GM19099 (cell line): ENCODE data around the gene RHEBL1.

Source experiments
- POLR2A ChIP-seq: IDR thresholded peaks from 3 replicates; pipeline ENCODE4 v1.6.1; 2011; ENCODE audit warnings: low read depth; ENCODE audit not compliant: insufficient read length; ENCODE audit errors: extremely low read depth

RHEBL1 gene, protein sequence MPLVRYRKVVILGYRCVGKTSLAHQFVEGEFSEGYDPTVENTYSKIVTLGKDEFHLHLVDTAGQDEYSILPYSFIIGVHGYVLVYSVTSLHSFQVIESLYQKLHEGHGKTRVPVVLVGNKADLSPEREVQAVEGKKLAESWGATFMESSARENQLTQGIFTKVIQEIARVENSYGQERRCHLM

DNA sequence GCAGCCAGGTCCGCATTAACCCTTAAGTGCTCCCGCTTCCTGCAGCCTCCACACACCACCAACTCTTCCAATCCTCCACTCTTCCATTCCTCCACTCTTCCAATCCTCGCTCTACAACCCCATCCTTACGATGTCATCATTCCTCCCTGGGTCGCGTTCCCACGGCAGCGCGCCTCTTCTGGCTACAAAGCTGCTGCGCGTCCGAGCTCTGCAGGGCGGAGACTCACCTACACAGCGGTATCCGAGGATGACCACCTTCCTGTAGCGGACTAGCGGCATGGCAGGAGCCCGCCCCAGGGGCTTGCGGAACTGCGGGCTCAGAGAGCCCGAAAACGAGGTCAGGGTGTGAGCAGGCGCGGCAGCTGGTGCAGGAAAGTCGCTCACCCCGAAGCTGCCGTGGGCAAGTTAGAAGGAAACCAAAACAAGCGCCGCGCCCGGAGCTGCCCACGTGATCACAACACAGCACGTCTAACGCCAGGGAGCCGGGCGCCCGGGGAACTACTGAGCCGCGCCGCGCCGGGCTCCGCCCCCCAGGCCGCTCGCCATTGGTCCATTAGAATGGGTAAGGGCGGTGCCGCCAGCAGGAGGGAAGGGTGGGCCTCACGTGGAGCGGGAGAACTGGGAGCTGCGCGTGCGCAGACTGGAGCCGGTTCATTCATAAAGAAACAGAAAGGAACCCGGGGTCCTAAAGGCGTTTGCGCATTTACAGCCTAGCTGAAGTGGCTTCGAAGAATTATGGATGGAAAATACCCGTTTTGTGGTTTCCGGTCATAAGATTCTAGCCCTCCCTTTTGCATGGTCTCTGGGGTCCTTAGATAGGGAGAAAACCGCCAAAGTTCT is at the start of gene RHEBL1:
Gene RHEBL1, minus strand, starts transcription at position 473 of the 840 bp plus-strand sequence. Its CDS starts 194 bp downstream, at position 279.
- peak; percentile 54 for TF ChIP-seq POLR2A

DNA sequence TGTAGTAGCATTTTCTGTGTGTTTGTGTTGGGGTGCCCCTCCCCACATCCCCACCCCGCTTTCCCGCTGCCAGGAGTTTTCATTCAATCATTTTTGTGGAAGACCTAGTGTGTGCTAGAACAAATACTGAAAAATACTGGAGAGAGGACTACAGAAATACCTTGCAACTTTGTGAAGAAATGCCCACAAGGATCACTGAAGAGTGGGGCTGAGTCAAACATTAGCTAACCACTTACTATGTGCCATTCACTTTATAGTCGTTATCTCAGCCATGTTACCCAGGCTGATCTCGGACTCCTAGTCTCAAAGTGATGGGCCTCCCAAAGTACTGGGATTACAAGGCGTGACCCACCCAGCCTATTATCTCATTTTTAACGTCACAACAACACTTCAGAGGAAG is 41.4 kb upstream of the RHEBL1 start:
- no peak for TF ChIP-seq POLR2A

DNA sequence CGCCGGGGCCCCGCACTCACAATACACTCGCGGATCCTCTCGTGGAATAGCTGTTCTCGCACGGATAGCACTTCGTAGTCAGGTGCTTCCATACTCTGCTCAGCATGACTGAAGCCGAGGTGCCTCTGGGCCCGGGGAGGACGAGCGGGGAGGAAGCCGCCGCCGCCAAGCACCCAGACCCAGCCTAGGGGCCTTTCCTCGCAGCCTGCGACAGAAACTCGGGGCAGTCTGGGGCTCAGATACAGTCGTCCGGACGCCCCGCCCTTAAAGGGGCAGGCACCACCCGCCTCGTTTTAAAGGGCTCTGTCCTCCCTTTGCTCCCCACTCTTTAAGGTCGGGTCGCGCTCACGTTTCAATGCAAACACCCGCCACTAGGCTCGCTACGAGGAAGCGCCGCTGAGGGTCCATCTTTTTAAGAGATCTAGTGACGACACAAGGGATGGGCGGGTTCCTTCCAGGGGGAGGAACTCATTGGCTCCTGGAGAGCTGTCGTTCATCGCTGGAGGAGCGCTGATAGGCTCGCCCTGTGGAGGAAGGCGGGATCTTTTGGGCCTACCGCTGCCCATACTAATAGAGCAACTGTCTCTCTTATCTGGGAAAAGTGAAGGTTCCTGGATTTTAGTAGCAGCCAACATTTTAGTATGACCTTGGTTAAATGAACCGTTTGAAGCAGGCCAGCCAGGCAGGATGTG is 40.8 kb upstream of the RHEBL1 start, which contains the start of gene LMBR1L:
Gene LMBR1L, minus strand, starts transcription at position 384 of the 692 bp plus-strand sequence. Its CDS starts 292 bp downstream, at position 92.
- peak; percentile 66 for TF ChIP-seq POLR2A

DNA sequence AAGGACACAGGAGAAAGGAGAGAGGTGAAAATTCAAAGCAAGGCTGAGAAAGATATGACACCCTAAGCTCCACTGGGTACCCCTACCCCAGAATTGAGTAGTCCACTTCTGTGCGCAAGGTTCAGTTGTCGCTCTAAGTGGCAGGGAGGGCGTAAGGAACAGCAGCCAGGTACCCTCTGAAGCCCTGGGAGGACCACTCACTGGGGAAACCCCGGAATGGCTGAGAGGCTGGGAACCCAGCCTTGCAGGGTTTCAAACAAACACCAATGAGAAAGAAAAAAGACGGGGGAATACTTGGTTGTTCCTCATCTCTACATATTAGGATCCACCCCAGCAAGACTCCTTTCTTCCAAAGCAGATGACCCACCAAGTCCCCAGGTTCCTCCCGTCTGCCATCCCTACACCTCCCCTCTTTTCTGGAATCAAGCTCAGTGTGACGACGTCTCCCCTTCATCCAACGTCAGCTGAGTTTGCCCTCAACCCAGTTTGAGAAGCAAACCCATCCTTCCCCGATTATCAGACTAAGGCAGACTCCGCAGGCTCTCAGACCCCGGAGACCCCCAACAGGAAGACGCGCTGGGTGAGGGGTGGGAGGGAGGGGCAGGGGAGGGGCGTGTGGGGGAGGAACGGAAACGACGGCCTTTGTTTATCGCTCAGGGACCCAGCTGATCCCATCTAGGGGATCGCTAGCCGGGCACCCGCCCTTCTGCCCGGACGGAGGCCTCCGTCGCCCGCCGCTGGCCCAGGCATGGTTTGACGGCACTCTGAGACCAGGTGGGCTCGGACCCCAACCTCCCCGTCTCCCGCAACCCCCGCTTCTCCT is 40.1 kb upstream of the RHEBL1 start:
- TF ChIP-seq POLR2A = no peak

DNA sequence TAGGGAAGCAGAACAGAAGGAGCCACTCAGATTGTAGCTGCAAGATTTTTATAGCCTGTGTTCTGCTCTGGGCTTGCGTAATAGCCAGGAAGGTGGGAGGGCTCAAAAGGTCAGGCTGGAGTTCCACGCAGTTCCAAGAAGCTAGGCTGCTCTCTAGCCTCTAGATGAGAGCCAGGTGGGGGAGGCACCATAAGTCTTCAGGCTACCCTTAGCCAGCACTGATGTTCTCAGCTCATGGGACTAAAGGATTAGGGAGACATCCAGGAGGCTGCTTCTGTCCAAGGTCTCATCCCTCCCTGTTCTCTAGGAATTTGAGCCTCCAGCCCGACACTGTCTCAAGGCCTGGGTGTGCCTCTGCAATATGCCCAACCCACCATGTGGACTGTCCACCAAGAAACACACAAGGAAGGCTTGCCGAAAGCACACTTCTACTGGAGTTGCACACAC is 39.2 kb upstream of the RHEBL1 start:
- no peak for TF ChIP-seq POLR2A

DNA sequence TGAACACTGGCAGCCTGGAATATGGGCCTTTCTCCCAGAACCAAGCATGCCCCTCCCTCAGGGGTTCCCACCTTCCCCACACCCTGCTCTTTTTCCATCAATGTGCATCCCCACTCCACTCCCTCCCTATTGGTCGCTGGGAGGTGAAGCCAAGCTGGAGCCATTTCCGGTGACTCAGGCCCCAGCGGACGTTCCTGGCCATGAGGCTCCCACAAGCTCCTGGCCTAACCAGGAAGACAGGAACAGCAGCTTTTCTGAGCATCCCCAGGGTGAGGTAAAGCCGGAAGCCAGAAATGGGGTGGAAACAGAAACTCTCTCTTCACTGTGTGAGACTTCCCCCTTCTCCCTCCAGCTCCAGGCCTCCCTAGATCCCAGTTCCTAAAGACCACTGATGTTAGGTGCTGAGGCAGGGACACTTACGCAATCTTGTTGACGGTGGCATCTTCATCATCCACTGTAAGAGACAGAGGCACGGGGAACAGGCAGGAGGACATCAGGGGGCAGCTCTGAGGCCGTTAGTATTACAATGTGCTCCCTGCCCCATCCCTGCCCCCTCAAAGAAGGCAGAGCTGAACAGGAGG is 35.8 kb upstream of the RHEBL1 start:
- TF ChIP-seq POLR2A = no peak

DNA sequence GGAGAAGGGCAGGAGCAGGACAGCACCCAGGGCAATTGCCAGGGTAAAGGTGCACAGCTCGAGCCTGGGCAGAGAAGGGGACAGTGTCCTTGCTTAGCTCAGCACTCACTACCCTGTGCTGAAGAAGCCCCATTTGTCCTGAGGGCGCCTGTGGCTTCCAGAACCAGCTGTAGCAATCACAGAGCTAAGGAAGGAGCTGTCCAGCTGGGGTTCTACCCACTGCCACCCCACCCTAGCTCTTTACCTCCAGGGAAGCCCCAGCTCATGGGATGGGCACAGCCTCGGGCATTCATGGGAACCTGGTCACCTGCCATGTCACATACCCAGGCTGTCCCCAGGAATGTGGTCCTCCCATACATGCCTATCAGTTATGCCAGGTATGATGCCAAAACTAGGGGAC is 35.0 kb upstream of the RHEBL1 start:
- TF ChIP-seq POLR2A = no peak

DNA sequence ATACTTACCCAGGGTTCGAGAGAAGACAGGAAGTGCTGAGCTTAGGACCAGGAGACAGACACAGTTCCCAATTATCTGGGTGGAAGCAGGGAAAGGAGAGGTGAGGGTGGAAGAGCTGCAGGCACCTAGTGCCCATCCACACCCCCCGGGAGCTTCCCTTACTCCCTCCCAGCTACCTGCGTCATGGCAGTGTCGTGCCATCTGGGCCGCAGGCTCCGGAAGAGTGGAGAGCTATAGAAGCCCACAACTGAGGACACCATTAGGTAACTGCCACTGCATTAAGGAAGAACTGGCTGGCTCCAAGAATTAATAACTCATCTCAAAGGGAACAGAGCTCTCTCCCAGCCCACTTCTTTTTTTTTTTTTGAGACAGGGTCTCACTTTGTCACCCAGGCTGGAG is 30.6 kb upstream of the RHEBL1 start:
- TF ChIP-seq POLR2A = no peak

DNA sequence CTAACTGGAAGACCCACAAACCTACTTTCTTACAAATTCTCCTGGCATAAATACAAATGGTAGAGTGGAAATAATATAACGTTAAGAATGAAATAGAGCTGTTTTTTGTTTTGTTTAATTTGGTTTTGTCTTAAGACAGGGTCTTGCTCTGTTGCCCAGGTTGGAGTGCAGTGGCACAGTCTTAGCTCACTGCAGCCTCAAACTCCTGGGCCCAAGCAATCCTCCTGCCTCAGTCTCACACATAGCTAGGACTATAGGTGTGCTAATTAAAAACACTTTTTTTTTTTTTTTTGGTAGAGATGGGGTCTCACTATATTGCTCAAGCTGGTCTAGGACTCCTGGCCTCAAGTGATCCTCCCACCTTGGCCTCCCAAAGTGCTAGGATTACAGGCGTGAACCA is 28.9 kb upstream of the RHEBL1 start:
- TF ChIP-seq POLR2A = no peak

DNA sequence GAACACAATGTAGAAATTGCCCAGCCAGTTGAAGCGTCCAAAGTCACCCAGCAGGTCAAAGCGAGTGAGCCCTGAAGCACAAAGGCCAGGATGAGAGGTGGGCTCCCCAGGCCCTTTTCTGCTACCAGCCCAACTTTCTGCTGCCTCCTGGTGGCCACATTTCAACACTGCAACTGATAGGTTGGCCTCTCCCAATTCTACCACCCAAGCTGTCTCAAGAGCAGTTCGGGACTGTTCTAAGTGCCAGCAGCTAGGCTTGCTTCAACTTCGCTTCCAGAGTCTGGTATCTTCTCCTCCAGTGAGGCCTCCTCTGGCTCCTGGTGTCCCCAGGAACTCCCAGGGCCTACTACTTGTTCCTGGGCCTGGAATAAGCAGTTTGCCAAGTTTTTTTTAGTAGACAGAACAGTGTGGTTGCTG is 28.3 kb upstream of the RHEBL1 start:
- no peak for TF ChIP-seq POLR2A

DNA sequence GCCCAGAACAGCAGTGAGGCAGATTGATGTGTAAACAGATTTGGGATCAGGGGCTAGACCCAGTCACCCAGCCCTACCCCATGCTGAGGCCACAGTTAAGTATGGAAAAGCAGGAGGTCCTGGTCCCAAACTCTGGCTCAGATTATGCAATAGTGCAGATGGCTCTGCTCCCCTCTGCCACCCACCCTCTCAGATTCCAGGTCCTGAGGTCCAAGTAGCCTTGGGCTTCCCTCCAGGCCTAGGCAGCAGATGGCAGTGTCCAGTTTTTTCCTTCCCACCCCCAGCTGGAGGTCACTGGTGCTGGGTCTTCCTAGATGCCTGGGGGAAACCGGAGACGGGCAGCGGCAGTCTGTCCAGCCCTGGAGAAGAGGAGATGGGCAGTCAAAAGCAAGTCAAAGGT is 27.6 kb upstream of the RHEBL1 start:
- TF ChIP-seq POLR2A = no peak

DNA sequence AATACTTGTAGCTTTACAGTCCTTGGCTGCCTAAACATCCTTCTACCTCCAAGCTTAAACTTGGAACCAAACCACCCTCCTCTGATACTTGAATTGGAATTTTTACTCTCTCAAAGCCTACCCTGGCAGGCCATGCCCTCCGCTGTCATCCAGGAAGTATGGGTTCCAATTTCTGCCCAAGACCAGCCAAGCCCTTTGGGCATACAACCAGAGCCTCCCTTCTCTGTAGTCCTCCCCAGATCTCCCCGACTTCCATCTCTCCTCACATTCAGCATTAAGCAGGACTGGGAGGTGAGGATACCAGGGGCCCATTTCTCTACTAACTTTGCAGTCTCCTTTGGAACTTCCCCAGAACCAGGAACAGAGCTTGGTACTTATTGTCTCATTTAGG is 25.2 kb upstream of the RHEBL1 start:
- no peak for TF ChIP-seq POLR2A

DNA sequence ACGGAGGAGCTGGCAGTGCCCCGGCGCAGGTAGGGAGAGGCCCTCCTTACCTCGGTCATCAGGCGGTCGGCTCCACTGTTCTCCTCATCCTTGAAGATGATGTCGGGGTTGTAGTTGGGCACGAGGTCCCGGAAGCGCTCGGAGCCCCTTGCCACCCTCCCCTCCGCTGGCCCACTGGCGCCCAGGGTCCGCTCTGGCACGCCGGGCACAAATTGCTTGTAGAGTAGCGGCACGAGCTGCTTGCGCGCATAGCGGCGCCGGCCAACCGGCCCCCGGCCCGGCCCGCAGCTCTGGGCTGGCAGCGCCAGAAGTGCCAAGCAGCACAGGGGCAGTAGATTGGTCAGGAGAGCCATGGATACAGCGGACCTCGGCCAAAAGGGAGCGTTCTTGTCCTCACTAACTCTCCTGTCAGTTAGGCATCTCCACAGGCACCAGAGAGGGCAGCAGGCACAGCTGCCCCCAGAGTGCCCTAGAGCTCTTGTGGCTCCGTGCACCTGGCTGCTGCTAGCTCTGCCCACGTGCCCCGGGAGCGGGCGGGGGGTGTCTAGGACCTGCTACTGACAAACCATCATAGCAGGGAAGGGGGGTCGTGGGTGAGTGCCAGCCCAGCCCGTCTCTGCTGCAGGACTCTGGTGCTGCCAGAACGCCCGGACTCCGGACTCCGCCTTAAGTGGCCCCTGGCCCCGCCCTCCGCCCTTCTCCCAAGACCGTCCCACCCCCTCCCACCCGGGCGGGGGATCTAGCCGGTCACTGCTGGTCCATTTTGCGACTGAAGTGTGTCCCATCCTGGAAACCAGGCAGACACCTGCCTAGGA is 24.6 kb upstream of the RHEBL1 start, which contains the start of gene DHH:
Gene DHH, minus strand, starts transcription at position 642 of the 815 bp plus-strand sequence. Its CDS starts 289 bp downstream, at position 353.
- no peak for TF ChIP-seq POLR2A
